ENCODE results near the gene SMPD3.
A peak's percentile ranks its signal among the peaks of the same experiment; 100 is the strongest.
"Not testable (repeated sequence)": the region's sequence is repeated elsewhere in the genome, so short reads cannot be mapped to it uniquely, and the experiment has no call there.

The SMPD3 gene

GRCh38 chr16:68448360-68448970 is at the start of gene SMPD3:
TSS of gene SMPD3 (minus strand) at chr16:68448508. CDS start at chr16:68372181, 76,327 bp downstream.
- peak; percentile 18 for DNase-seq (ENCODE audit: low spot score)

- DNase-seq (ENCODE audit: low spot score) = no peak
Measured at GRCh38 chr16:68496689-68497088, 48.4 kb upstream of the SMPD3 start.

DNA sequence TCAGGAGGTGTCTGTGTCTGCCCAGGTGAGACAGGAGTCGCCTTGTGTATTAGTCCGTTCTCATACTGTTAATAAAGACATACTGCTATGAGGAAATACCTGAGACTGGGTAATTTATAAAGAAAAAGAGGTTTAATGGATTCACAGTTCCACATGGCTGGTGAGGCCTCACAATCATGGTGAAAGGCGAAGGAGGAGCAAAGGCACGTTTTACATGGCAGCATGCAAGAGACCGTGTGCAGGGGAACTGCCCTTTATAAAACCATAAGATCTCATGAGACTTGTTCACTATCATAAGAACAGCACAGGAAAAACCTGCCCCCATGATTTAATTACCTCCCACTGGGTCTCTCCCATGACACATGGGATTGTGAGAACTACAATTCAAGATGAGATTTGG is 46.0 kb upstream of the SMPD3 start:
- not testable (repeated sequence) for DNase-seq (ENCODE audit: low spot score)

- no peak for DNase-seq (ENCODE audit: low spot score)
Measured at GRCh38 chr16:68493412-68494070, 45.2 kb upstream of the SMPD3 start.

DNA sequence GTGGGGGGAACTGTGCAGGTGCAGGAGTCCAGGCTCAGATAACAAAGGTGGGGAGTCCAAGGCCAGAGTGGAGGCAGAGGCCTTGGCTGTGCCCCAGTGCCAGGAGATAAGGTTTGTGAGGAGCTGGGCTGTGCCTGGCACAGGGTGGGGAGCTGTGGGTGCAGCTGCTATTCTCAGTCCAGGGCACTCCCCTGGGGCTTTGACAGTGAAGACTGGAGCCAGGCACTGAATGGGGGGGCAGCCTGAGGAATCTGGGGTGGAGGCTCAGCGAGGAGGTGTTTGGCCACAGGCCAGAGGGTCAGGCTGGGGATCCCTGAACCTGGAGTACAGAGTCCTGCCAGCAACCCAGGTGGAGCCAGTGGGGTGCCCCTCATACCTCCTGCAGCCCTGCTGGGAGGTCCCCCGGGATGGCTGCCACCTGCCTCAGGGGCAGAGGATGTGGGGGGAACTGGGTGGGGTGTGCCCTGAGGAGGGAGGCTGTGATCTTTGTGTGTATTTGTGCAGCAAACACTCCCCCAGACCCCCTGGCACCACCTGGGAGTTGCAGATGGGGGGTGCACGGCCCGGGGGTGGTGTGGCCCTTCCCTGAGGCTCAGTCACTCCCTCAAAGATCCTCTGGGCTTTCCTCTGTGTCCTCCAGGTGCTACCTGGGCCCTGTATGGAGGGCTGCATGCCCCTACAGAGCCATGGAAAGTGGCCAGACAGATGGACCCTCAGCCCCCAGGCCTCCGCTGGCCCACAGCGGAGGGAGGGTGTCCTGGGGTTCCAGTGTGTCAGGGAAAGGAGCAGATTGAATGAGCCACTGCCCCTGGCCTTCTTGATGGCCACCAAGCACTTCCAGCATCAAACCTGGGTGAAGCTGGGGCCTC is 44.5 kb upstream of the SMPD3 start:
- DNase-seq (ENCODE audit: low spot score) = no peak

GRCh38 chr16:68492151-68492542 is 43.8 kb upstream of the SMPD3 start:
- no peak for DNase-seq (ENCODE audit: low spot score)

- no peak for DNase-seq (ENCODE audit: low spot score)
Measured at GRCh38 chr16:68491576-68491950, 43.3 kb upstream of the SMPD3 start.

DNA sequence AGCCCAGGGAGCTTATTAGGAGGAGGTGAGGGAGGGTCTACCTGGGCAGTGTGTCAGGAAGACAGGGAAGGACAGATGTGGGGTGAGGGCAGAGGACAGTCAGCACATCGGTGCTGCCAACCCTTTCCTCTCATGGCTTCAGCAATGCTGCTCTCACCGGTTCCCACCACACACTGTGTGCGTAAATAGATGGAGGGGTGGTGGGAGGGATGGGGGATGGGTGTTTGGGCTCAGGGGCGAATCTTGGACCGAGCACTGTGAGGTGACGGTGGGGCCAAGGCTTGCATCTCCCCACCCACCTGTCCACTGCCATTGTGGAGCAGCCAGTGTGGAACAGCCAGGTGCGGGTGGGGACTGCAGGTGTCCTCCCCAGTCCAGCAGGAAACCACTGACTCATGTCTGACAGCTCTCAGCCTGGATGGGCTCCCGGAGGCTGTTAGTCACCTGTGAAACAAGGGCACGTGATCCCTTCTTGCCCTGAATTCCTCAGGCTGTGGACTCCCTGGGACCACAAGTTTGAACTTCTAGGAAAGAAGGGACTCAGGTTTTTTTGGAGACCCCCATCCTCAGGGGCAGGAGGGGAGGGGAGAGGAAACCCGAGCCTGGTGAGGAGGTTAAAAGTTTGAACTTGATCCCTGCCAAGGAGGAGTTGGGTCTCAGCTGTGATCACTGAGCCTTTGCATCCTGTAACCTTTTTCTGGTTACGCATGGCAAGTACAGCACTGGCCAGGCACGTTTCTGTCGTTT is 42.7 kb upstream of the SMPD3 start:
- DNase-seq (ENCODE audit: low spot score) = no peak

DNA sequence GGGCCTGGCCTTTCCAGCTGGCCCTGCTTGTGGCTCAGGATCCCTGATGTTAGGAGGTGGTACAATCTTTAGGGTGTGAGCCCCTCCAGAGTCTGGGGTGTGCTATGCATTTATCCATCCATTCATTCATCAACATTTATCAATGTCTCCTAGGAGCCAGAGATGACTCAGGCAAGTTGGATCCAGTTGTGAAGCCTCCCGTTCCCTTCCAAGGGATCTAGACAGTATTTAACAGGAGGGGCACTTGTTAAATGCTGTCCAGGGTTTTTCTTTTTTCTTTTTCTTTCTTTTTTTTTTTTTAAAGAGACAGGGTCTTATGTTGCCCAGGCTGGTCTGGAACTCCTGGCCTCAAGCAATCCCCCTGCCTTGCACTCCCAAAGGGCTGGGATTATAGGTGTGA is 42.0 kb upstream of the SMPD3 start:
- DNase-seq (ENCODE audit: low spot score) = no peak

DNA sequence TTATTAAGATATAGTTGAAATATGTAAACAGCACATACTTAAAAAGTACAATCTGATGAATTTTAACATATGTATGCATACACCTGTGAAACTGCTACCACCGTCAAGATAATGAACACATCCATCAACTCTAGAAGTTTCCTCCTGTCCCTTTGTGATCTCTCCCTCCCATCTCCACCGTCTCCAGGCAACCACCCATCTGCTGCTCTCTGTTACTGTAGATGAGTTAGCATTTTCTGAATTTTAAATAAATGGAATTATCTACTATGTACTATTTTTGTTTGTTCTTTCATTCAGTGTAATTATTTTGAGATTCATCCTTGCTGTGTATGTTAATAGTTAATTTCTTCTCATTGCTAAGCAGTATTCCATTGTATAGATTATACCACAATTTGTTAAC is 40.2 kb upstream of the SMPD3 start:
- no peak for DNase-seq (ENCODE audit: low spot score)

- DNase-seq (ENCODE audit: low spot score) = no peak
Measured at GRCh38 chr16:68487669-68488068, 39.4 kb upstream of the SMPD3 start.

GRCh38 chr16:68487203-68487514 is 38.9 kb upstream of the SMPD3 start:
- no peak for DNase-seq (ENCODE audit: low spot score)

DNA sequence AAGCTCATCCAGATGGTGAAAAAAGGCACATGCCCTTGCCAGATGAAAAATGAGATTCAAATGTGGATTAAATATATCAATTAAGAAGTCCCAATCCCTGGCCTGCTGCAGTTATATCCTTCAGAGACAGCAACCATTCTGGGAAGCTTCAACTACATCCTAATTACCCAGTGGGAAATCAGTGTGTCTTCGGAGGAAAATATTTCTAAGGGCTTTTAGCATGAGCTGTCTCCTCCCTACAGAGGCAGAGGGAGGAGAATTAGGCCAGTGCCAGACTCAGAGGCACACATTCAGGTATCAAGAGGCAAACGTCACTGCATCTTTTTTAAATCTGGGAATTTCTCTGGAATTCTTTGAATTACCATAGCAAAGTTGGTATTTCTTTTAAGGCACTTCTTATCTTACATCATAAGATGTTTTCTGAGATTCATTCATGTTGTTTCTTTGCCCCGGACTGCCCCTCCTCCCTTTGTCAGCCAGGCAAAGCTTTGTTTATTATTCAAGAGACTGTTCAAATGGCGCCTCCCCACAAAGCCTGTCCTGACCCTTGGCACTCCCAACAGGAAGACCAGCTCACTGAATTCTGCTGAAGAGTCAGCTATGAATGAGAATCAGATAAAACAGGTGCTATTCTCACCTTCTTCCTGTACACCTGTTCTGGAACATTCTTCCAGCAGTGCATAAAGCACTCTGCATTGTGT is 38.3 kb upstream of the SMPD3 start:
- no peak for DNase-seq (ENCODE audit: low spot score)

- no peak for DNase-seq (ENCODE audit: low spot score)
Measured at GRCh38 chr16:68481636-68482035, 33.3 kb upstream of the SMPD3 start.

DNA sequence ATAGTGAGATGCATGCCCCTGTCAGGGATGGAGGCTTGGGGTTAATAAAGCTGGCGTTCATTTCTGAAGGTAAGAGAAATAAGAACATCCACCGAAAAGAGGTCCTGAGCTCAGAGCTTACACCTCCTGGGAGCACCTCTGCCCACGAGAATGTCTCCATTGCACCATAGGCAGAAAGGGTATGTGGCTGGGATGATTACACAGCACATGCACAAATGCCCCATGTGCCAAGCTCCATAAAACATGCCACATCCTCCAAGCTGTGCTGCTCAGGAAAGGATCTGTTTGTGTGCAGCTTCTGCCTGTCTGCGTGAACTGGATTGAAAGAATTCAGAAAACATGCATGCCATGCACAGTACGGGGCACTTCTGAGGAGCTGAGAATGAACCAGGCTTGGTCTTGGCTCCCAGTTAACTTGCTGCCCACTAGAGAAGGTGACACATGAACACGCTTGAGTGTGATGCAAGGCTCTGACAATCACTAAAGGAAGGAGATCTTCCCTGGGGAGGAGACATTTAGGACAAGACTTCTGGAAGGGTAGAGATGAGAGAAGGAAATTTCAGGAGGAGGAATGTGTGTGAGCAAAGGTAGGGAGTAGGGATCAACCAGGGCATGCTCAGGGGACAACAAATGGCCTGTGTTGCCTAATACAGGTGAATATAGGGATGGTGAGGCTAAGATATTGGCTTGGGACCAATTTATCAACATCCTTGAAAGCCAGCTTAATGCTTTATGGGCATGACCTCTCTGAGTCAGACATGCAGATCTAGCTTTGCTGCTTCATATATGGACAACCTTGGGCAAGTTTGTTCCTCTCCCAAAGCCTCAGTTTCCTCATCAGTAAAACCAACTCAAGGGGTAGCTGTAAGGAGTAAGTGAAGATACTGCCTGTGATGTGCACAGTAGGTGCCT is 32.0 kb upstream of the SMPD3 start:
- no peak for DNase-seq (ENCODE audit: low spot score)

- DNase-seq (ENCODE audit: low spot score) = no peak
Measured at GRCh38 chr16:68479271-68479670, 31.0 kb upstream of the SMPD3 start.

- DNase-seq (ENCODE audit: low spot score) = no peak
Measured at GRCh38 chr16:68478526-68479250, 30.4 kb upstream of the SMPD3 start.

GRCh38 chr16:68475071-68475470 is 26.8 kb upstream of the SMPD3 start:
- DNase-seq (ENCODE audit: low spot score) = no peak

GRCh38 chr16:68473358-68474070 is 25.2 kb upstream of the SMPD3 start:
- DNase-seq (ENCODE audit: low spot score) = no peak

DNA sequence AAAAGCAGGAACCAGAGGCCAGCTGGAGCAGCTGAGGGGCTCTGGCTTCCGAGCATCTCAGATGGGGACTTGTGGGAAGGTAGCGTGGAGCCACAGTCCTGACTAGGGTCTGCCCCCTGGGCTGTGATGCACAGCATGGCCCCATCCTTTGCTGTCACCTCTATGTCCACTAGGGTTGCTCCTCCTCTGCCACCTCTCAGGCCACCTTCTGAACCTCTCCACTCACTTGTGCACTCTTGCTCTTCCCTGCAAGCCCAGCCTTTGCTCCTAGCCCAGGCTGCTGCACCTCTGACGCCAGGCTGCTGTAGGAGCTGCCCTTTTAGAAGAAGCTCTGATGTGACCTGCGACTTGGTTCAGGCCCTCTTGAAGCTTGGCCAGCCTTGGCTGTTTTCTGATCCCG is 24.3 kb upstream of the SMPD3 start:
- no peak for DNase-seq (ENCODE audit: low spot score)
